ENCODE measurements around the gene USP21. TPM values are rescaled to one million over a fixed set of nuclear protein-coding genes. Genes with fewer than 3 reads are reported as not detected.

USP21 gene
- total and polyA plus RNA-seq, 2 donors (not counting 3 experiments of a cell fraction or from before 2014, with no cell fraction given), result 19.7 to 29.2 TPM

- POLR2A ChIA-PET, result no interaction called here
- no peak for FAIRE-seq
- dilution Hi-C loops (cut with MboI; ENCODE audit: extremely low pct_ligation_motif_present, low sequenced_read_pairs), result no loop called here
Observed at GRCh38 chr1:161128591-161129420, 30.5 kb upstream of the USP21 start.

More at GRCh38 chr1:161128591-161129420, 30.5 kb upstream of the USP21 start:
- Histone ChIP-seq H3K79me2 (ENCODE audit: control insufficient read depth, insufficient read depth, low read length) (peaks cover 69% of the 10 kb centered on the region), H3K9ac (replicated peaks; ENCODE audit: extremely low read depth, insufficient read depth, low read length) (no peak overlapping the region), H3K4me3 (replicated peaks in 1 of 3; ENCODE audit: insufficient read depth in 1 of 3, low read depth in 1 of 3, low read length in 3 of 3) (no peak overlapping the region), H3K9me3 (replicated peaks; ENCODE audit: control insufficient read depth, insufficient read depth, low read length) (no peaks in the 10 kb centered on the region), H3K4me1 (ENCODE audit: control insufficient read depth, extremely low read depth, insufficient read depth, low read length) (peaks cover 25% of the 10 kb centered on the region), H3K9me1 (replicated peaks; ENCODE audit: control insufficient read depth, extremely low read depth, insufficient read depth, low read length) (no peaks in the 10 kb centered on the region), H3K27me3 (ENCODE audit: control insufficient read depth in 2 of 2, insufficient read depth in 2 of 2, low read length in 2 of 2) (no peaks in the 10 kb centered on the region), H3K4me2 (ENCODE audit: insufficient read depth, low read length) (no peak overlapping the region), H3K27ac (ENCODE audit: insufficient read depth, low read depth, low read length) (no peak overlapping the region), H4K20me1 (replicated peaks; ENCODE audit: control insufficient read depth, extremely low read depth, insufficient read depth, low read length) (no peaks in the 10 kb centered on the region), H3K36me3 (ENCODE audit: control insufficient read depth in 2 of 2, extremely low read depth in 1 of 2, insufficient read depth in 2 of 2, low read length in 2 of 2) (peaks cover 16 to 19% of the 10 kb centered on the region in 2 experiments), H2AFZ (ENCODE audit: low read depth, low read length) (no peak overlapping the region)
- no peak for DNase-seq (ENCODE audit: low read depth, low spot score)
- intact Hi-C loops (cut with micrococcal nuclease), result no loop called here
- TF ChIP-seq MAX (IDR thresholded peaks at IDR 0.05; ENCODE audit: insufficient read depth, insufficient read length), result no peak
- TF ChIP-seq CTCF (IDR thresholded peaks at IDR 0.05; ENCODE audit: extremely low read depth in 1 of 2, insufficient read depth in 1 of 2, low read depth in 1 of 2, low read length in 2 of 2), result no peak
- TF ChIP-seq POLR2AphosphoS5 (IDR thresholded peaks at IDR 0.05; ENCODE audit: insufficient read depth, low read depth, low read length), result no peak
- no TSS peak for BruUV-seq (replicated peaks)
- CTCF ChIA-PET, result interaction anchor here (1.5 kb wide), 1 partner anchor 24 kb away, joined by 3 read pairs; no protein-coding TSS in a partner anchor

Data from endothelial cell of umbilical vein (primary cell).